Measurements from ENCODE around the gene CHCHD3. TPM values are rescaled to one million over a fixed set of nuclear protein-coding genes. Genes with fewer than 3 reads are reported as not detected.

CHCHD3 gene
- total and polyA plus RNA-seq, 2 experiments from 2014 or later: 65.3 to 68.5 TPM

GRCh38 chr7:132745510-132745909 lies 336.4 kb downstream of the CHCHD3 start:
- no peak overlapping the region for H3K4me3 ChIP-seq
- H3K9me3 ChIP-seq (ENCODE audit: low read depth): no peaks in the 10 kb centered on the region
- H3K4me1 ChIP-seq (ENCODE audit: insufficient read depth): no peaks in the 10 kb centered on the region
- H3K9me2 ChIP-seq (replicated peaks; ENCODE audit: insufficient read depth): no peaks in the 10 kb centered on the region
- DNase-seq (ENCODE audit: low spot score): no peak
- H3K27ac ChIP-seq: no peak overlapping the region
- no peak overlapping the region for H2AFZ ChIP-seq
- H4K20me1 ChIP-seq (ENCODE audit: insufficient read depth, poor library complexity, severe bottlenecking): no peaks in the 10 kb centered on the region
- H3K36me3 ChIP-seq (replicated peaks; ENCODE audit: insufficient read depth, low read depth): no peaks in the 10 kb centered on the region
- no peaks in the 10 kb centered on the region for H3K79me2 ChIP-seq
- no peaks in the 10 kb centered on the region for H3K27me3 ChIP-seq
- TF ChIP-seq EZH2phosphoT487 (IDR thresholded peaks at IDR 0.05; ENCODE audit: low read depth, severe bottlenecking, unreplicated experiment): no peak
- no peak for TF ChIP-seq EZH2 (IDR thresholded peaks at IDR 0.05; ENCODE audit: borderline replicate concordance)
- TF ChIP-seq, protein P1, sequence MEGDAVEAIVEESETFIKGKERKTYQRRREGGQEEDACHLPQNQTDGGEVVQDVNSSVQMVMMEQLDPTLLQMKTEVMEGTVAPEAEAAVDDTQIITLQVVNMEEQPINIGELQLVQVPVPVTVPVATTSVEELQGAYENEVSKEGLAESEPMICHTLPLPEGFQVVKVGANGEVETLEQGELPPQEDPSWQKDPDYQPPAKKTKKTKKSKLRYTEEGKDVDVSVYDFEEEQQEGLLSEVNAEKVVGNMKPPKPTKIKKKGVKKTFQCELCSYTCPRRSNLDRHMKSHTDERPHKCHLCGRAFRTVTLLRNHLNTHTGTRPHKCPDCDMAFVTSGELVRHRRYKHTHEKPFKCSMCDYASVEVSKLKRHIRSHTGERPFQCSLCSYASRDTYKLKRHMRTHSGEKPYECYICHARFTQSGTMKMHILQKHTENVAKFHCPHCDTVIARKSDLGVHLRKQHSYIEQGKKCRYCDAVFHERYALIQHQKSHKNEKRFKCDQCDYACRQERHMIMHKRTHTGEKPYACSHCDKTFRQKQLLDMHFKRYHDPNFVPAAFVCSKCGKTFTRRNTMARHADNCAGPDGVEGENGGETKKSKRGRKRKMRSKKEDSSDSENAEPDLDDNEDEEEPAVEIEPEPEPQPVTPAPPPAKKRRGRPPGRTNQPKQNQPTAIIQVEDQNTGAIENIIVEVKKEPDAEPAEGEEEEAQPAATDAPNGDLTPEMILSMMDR (IDR thresholded peaks at IDR 0.05; ENCODE audit: poor library complexity): no peak
- H3K4me2 ChIP-seq: no peak overlapping the region

DNA sequence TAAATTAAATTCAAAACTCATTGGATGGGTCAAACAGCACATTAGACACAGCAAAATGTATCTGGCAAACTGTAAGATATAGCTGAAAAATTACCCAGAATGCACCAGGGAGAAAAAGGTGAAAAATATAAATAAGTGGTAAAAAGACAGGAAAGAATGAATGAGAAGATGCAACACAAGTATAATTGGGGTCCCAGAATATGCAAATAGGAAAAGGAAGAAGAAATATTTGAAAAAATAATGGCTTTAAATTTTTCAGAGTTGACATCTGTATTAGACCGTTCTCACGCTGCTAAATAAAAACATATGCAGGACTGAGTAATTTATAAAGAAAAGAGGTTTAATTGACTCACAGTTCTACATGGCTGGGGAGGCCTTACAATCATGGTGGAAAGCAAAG lies 337.9 kb downstream of the CHCHD3 start:
- TF ChIP-seq EZH2 (IDR thresholded peaks at IDR 0.05; ENCODE audit: borderline replicate concordance) (no peak), EZH2phosphoT487 (IDR thresholded peaks at IDR 0.05; ENCODE audit: low read depth, severe bottlenecking, unreplicated experiment) (no peak)
- TF ChIP-seq, protein P1 (IDR thresholded peaks at IDR 0.05; ENCODE audit: poor library complexity): no peak
- no peak overlapping the region for H3K4me2 ChIP-seq
- no peaks in the 10 kb centered on the region for H3K27me3 ChIP-seq
- no peak for DNase-seq (ENCODE audit: low spot score)
- H3K79me2 ChIP-seq: no peaks in the 10 kb centered on the region
- H3K9me3 ChIP-seq (ENCODE audit: low read depth): no peaks in the 10 kb centered on the region
- H2AFZ ChIP-seq: no peak overlapping the region
- H3K4me3 ChIP-seq: no peak overlapping the region
- H3K9me2 ChIP-seq (replicated peaks; ENCODE audit: insufficient read depth): no peaks in the 10 kb centered on the region
- 98% methylated on average over 2 of the region's 2 CpGs for WGBS (ENCODE audit: low lambda C conversion rate, missing lambda C conversion rate)
- no peak overlapping the region for H3K27ac ChIP-seq
- H3K4me1 ChIP-seq (ENCODE audit: insufficient read depth): no peaks in the 10 kb centered on the region
- H4K20me1 ChIP-seq (ENCODE audit: insufficient read depth, poor library complexity, severe bottlenecking): no peaks in the 10 kb centered on the region
- H3K36me3 ChIP-seq (replicated peaks; ENCODE audit: insufficient read depth, low read depth): no peaks in the 10 kb centered on the region

GRCh38 chr7:132742189-132742612 lies 339.7 kb downstream of the CHCHD3 start:
- WGBS (ENCODE audit: low lambda C conversion rate, missing lambda C conversion rate): 56% methylated on average over 4 of the region's 4 CpGs
- Histone ChIP-seq H3K79me2 (no peaks in the 10 kb centered on the region), H3K9me3 (ENCODE audit: low read depth) (no peaks in the 10 kb centered on the region), H2AFZ (no peak overlapping the region), H3K27me3 (no peaks in the 10 kb centered on the region), H3K4me1 (ENCODE audit: insufficient read depth) (no peaks in the 10 kb centered on the region), H4K20me1 (ENCODE audit: insufficient read depth, poor library complexity, severe bottlenecking) (no peaks in the 10 kb centered on the region), H3K9me2 (replicated peaks; ENCODE audit: insufficient read depth) (no peaks in the 10 kb centered on the region), H3K27ac (no peak overlapping the region), H3K36me3 (replicated peaks; ENCODE audit: insufficient read depth, low read depth) (no peaks in the 10 kb centered on the region), H3K4me2 (no peak overlapping the region), H3K4me3 (no peak overlapping the region)
- no peak for DNase-seq (ENCODE audit: low spot score)
- TF ChIP-seq EZH2phosphoT487 (IDR thresholded peaks at IDR 0.05; ENCODE audit: low read depth, severe bottlenecking, unreplicated experiment) (no peak), EZH2 (IDR thresholded peaks at IDR 0.05; ENCODE audit: borderline replicate concordance) (no peak)
- TF ChIP-seq, protein P1 (IDR thresholded peaks at IDR 0.05; ENCODE audit: poor library complexity): no peak

GRCh38 chr7:132740176-132740575 lies 341.7 kb downstream of the CHCHD3 start:
- no peak overlapping the region for H3K4me2 ChIP-seq
- DNase-seq (ENCODE audit: low spot score): no peak
- 79% methylated on average over 5 of the region's 5 CpGs for WGBS (ENCODE audit: low lambda C conversion rate, missing lambda C conversion rate)
- H3K27me3 ChIP-seq: no peaks in the 10 kb centered on the region
- no peaks in the 10 kb centered on the region for H3K79me2 ChIP-seq
- no peak overlapping the region for H2AFZ ChIP-seq
- TF ChIP-seq, protein P1 (IDR thresholded peaks at IDR 0.05; ENCODE audit: poor library complexity): no peak
- TF ChIP-seq EZH2phosphoT487 (IDR thresholded peaks at IDR 0.05; ENCODE audit: low read depth, severe bottlenecking, unreplicated experiment): no peak
- no peak for TF ChIP-seq EZH2 (IDR thresholded peaks at IDR 0.05; ENCODE audit: borderline replicate concordance)
- no peaks in the 10 kb centered on the region for H3K9me2 ChIP-seq (replicated peaks; ENCODE audit: insufficient read depth)
- H3K4me3 ChIP-seq: no peak overlapping the region
- H3K27ac ChIP-seq: no peak overlapping the region
- H4K20me1 ChIP-seq (ENCODE audit: insufficient read depth, poor library complexity, severe bottlenecking): no peaks in the 10 kb centered on the region
- no peaks in the 10 kb centered on the region for H3K9me3 ChIP-seq (ENCODE audit: low read depth)
- H3K36me3 ChIP-seq (replicated peaks; ENCODE audit: insufficient read depth, low read depth): no peaks in the 10 kb centered on the region
- no peaks in the 10 kb centered on the region for H3K4me1 ChIP-seq (ENCODE audit: insufficient read depth)

All from hepatocyte (in vitro differentiated cells).